Muscle layer of duodenum (tissue), 2 donors: Measurements from ENCODE around the gene ADM2.
A peak's percentile ranks its signal among the peaks of the same experiment; 100 is the strongest.

Source experiments
- H3K27ac ChIP-seq: one replicate; pipeline ENCODE4 v1.7.0; 2013; ENCODE audit warnings: mild to moderate bottlenecking, low read length
- H3K27me3 ChIP-seq: one replicate; pipeline ENCODE4 v1.7.0; 2013; ENCODE audit warnings: low read depth, mild to moderate bottlenecking, control low read depth, low read length
- H3K36me3 ChIP-seq, 2 donors: one replicate each; pipeline ENCODE4 v1.7.0; 2013; ENCODE audit warnings: low read length in 2 of 2, control low read depth in 1 of 2, mild to moderate bottlenecking in 1 of 2; ENCODE audit not compliant: insufficient read depth in 2 of 2, control insufficient read depth in 1 of 2
- H3K4me1 ChIP-seq, 2 donors: one replicate each; pipeline ENCODE4 v1.7.0; 2013; ENCODE audit warnings: low read length in 2 of 2, mild to moderate bottlenecking in 2 of 2, control low read depth in 1 of 2, moderate library complexity in 1 of 2; ENCODE audit not compliant: insufficient read depth in 2 of 2, control insufficient read depth in 1 of 2
- H3K4me3 ChIP-seq, 2 donors: one replicate each; pipeline ENCODE4 v1.7.0; 2013; ENCODE audit warnings: low read length in 2 of 2, low read depth in 1 of 2, mild to moderate bottlenecking in 1 of 2
- H3K9me3 ChIP-seq, 2 donors: one replicate each; pipeline ENCODE4 v1.7.0; 2013; ENCODE audit warnings: low read length in 2 of 2, control low read depth in 1 of 2, mild to moderate bottlenecking in 1 of 2; ENCODE audit not compliant: control insufficient read depth in 1 of 2
- donor health status: healthy.

The ADM2 gene

GRCh38 chr22:50482107-50483074 lies 1.0 kb downstream of the ADM2 start:
- no peaks in the 10 kb centered on the region for H3K9me3 ChIP-seq
- peaks cover 0 to 5% of the 10 kb centered on the region in 2 donors for H3K4me1 ChIP-seq
- peak overlapping the region in 1 of 2 donors; percentile 54 for H3K4me3 ChIP-seq
- H3K27me3 ChIP-seq, result peaks cover 5% of the 10 kb centered on the region
- H3K36me3 ChIP-seq, result no peaks in the 10 kb centered on the region
- no peak overlapping the region for H3K27ac ChIP-seq

- peaks cover 0 to 5% of the 10 kb centered on the region in 2 donors for H3K4me1 ChIP-seq
- H3K4me3 ChIP-seq, result no peak overlapping the region
- no peak overlapping the region for H3K27ac ChIP-seq
- no peaks in the 10 kb centered on the region for H3K36me3 ChIP-seq
- H3K27me3 ChIP-seq, result peaks cover 5% of the 10 kb centered on the region
- no peaks in the 10 kb centered on the region for H3K9me3 ChIP-seq
These were observed 1.8 kb downstream of the ADM2 start for GRCh38 chr22:50483106-50483505.

- H3K36me3 ChIP-seq, result no peaks in the 10 kb centered on the region
- peaks cover 5% of the 10 kb centered on the region for H3K27me3 ChIP-seq
- H3K9me3 ChIP-seq, result no peaks in the 10 kb centered on the region
- H3K4me1 ChIP-seq, result peaks cover 0 to 5% of the 10 kb centered on the region in 2 donors
- H3K27ac ChIP-seq, result no peak overlapping the region
- H3K4me3 ChIP-seq, result no peak overlapping the region
These were observed 2.2 kb downstream of the ADM2 start for GRCh38 chr22:50483556-50483955.

GRCh38 chr22:50483977-50484853 lies 2.9 kb downstream of the ADM2 start:
- peaks cover 5% of the 10 kb centered on the region for H3K27me3 ChIP-seq
- H3K4me3 ChIP-seq, result no peak overlapping the region
- no peak overlapping the region for H3K27ac ChIP-seq
- no peaks in the 10 kb centered on the region for H3K9me3 ChIP-seq
- no peaks in the 10 kb centered on the region for H3K36me3 ChIP-seq
- peaks cover 0 to 5% of the 10 kb centered on the region in 2 donors for H3K4me1 ChIP-seq

- Histone ChIP-seq H3K27me3 (peaks cover 5% of the 10 kb centered on the region), H3K36me3 (no peaks in the 10 kb centered on the region), H3K27ac (no peak overlapping the region), H3K9me3 (no peaks in the 10 kb centered on the region), H3K4me1 (peaks cover 0 to 5% of the 10 kb centered on the region in 2 donors), H3K4me3 (no peak overlapping the region)
These were observed 4.1 kb downstream of the ADM2 start for GRCh38 chr22:50485221-50486131.

GRCh38 chr22:50486561-50487289 lies 5.4 kb downstream of the ADM2 start, which contains the start of gene MIOX:
TSS of gene MIOX (plus strand) at chr22:50486859. CDS start at chr22:50486898, 39 bp downstream.
- Histone ChIP-seq H3K9me3 (no peaks in the 10 kb centered on the region), H3K36me3 (no peaks in the 10 kb centered on the region), H3K4me1 (peaks cover 0 to 5% of the 10 kb centered on the region in 2 donors), H3K4me3 (no peak within 1 kb of the TSS), H3K27ac (no peak within 1 kb of the TSS), H3K27me3 (peaks cover 5% of the 10 kb centered on the region)

GRCh38 chr22:50487290-50488005 lies 6.1 kb downstream of the ADM2 start:
- no peaks in the 10 kb centered on the region for H3K4me1 ChIP-seq
- no peaks in the 10 kb centered on the region for H3K36me3 ChIP-seq
- H3K27ac ChIP-seq, result no peak overlapping the region
- H3K9me3 ChIP-seq, result no peaks in the 10 kb centered on the region
- no peaks in the 10 kb centered on the region for H3K27me3 ChIP-seq
- no peak overlapping the region for H3K4me3 ChIP-seq

- Histone ChIP-seq H3K9me3 (no peaks in the 10 kb centered on the region), H3K27ac (no peak overlapping the region), H3K27me3 (no peaks in the 10 kb centered on the region), H3K4me3 (no peak overlapping the region), H3K4me1 (no peaks in the 10 kb centered on the region), H3K36me3 (no peaks in the 10 kb centered on the region)
These were observed 6.8 kb downstream of the ADM2 start for GRCh38 chr22:50488006-50488677.

- H3K4me3 ChIP-seq, result no peak overlapping the region
- no peaks in the 10 kb centered on the region for H3K9me3 ChIP-seq
- H3K27ac ChIP-seq, result no peak overlapping the region
- H3K27me3 ChIP-seq, result no peaks in the 10 kb centered on the region
- H3K36me3 ChIP-seq, result no peaks in the 10 kb centered on the region
- H3K4me1 ChIP-seq, result no peaks in the 10 kb centered on the region
These were observed 7.5 kb downstream of the ADM2 start for GRCh38 chr22:50488886-50489285.
